Measurements from ENCODE around the gene APBA2.

- TF ChIP-seq POLR2A (IDR thresholded peaks at IDR 0.05) = no peak
- TF ChIP-seq CTCF (IDR thresholded peaks at IDR 0.05 in 8 of 11, conservative IDR thresholded peaks at IDR 0.05 in 3 of 11) = no peak
- no peak for TF ChIP-seq POLR2AphosphoS5 (IDR thresholded peaks at IDR 0.05)
Observed at GRCh38 chr15:29029651-29030195, 143.9 kb downstream of the APBA2 start.
